Liver (tissue), 9 donors: ENCODE measurements around the gene HYCC2. TPM values are rescaled to one million over a fixed set of nuclear protein-coding genes. Genes with fewer than 3 reads are reported as not detected.
"Not testable (repeated sequence)": the region's sequence is repeated elsewhere in the genome, so short reads cannot be mapped to it uniquely, and the experiment has no call there.

ENCODE experiments used
- DNase-seq: peaks from one replicate; pipeline ENCODE4 v3.0.0-alpha.2; 2017; ENCODE audit warnings: low spot score
- H3K27ac ChIP-seq, 2 donors: one replicate each; pipeline ENCODE4 v1.7.0; 2013; ENCODE audit warnings: inconsistent platforms in 2 of 2, low read length in 2 of 2, control low read depth in 1 of 2, low read depth in 1 of 2, mild to moderate bottlenecking in 1 of 2
- H3K27me3 ChIP-seq, 4 donors: one replicate each; pipeline versions ENCODE4 v1.6.1 to v1.7.0; 2013; ENCODE audit warnings: low read length in 3 of 4, inconsistent platforms in 1 of 4, mild to moderate bottlenecking in 1 of 4, moderate library complexity in 1 of 4; ENCODE audit not compliant: control insufficient read depth in 4 of 4, insufficient read depth in 4 of 4
- H3K36me3 ChIP-seq, 4 donors: one replicate each; pipeline versions ENCODE4 v1.6.1 to v1.7.0; 2013; ENCODE audit warnings: low read length in 3 of 4, mild to moderate bottlenecking in 3 of 4, low read depth in 1 of 4, moderate library complexity in 1 of 4; ENCODE audit not compliant: control insufficient read depth in 4 of 4, insufficient read depth in 3 of 4
- H3K4me1 ChIP-seq, 4 donors: one replicate each; pipeline versions ENCODE4 v1.6.1 to v1.7.0; 2013; ENCODE audit warnings: low read length in 3 of 4, mild to moderate bottlenecking in 3 of 4, moderate library complexity in 1 of 4; ENCODE audit not compliant: control insufficient read depth in 4 of 4, insufficient read depth in 4 of 4
- H3K4me3 ChIP-seq, 3 donors: one replicate each; pipeline versions ENCODE4 v1.6.1 to v1.7.0; 2013; ENCODE audit warnings: low read length in 3 of 3, control low read depth in 1 of 3, low read depth in 1 of 3, mild to moderate bottlenecking in 1 of 3
- H3K9ac ChIP-seq, 2 donors: one replicate each; pipeline ENCODE4 v1.7.0; 2013; ENCODE audit warnings: low read length in 2 of 2, mild to moderate bottlenecking in 2 of 2, moderate library complexity in 2 of 2, control low read depth in 1 of 2, low read depth in 1 of 2
- H3K9me3 ChIP-seq, 4 donors: one replicate each; pipeline versions ENCODE4 v1.6.1 to v1.7.0; 2013; ENCODE audit warnings: low read length in 3 of 4; ENCODE audit not compliant: control insufficient read depth in 4 of 4
- ATF3 ChIP-seq: IDR thresholded peaks from 2 replicates; pipeline ENCODE4 v1.6.1; 2016; ENCODE audit warnings: antibody characterized with exemption
- EGR1 ChIP-seq, 2 donors: IDR thresholded peaks; 2 replicates each; pipeline ENCODE4 v1.6.1; 2016 to 2018; ENCODE audit warnings: antibody characterized with exemption in 2 of 2, low read depth in 2 of 2
- FOXA1 ChIP-seq: IDR thresholded peaks from 2 replicates; pipeline ENCODE4 v1.6.1; 2016; ENCODE audit warnings: antibody characterized with exemption
- HNF4A ChIP-seq, 2 donors: conservative IDR thresholded peaks; 2 replicates each; pipeline ENCODE4 v1.6.1; 2016; ENCODE audit warnings: antibody characterized with exemption in 2 of 2, mild to moderate bottlenecking in 2 of 2
- HNF4G ChIP-seq: IDR thresholded peaks from 2 replicates; pipeline ENCODE4 v1.6.1; 2016; ENCODE audit warnings: antibody characterized with exemption
- JUND ChIP-seq, 2 donors: IDR thresholded peaks; 2 replicates each; pipeline ENCODE4 v1.6.1; 2016; ENCODE audit warnings: antibody characterized with exemption in 2 of 2
- RXRA ChIP-seq, 2 donors: IDR thresholded peaks; 2 replicates each; pipeline ENCODE4 v1.6.1; 2017 to 2018; ENCODE audit warnings: antibody characterized with exemption in 2 of 2, mild to moderate bottlenecking in 1 of 2
- TAF1 ChIP-seq: conservative IDR thresholded peaks from 2 replicates; pipeline ENCODE4 v1.6.1; 2016; ENCODE audit warnings: antibody characterized with exemption, mild to moderate bottlenecking
- YY1 ChIP-seq: IDR thresholded peaks from 2 replicates; pipeline ENCODE4 v1.6.1; 2016; ENCODE audit warnings: antibody characterized with exemption, mild to moderate bottlenecking
- ZBTB33 ChIP-seq: IDR thresholded peaks from 2 replicates; pipeline ENCODE4 v1.6.1; 2016; ENCODE audit warnings: antibody characterized with exemption
- WGBS: extraction: QIAGEN DNeasy Blood & Tissue Kit; methylation state at CpG from one replicate; pipeline ENCODE4 v1.1.7; 2013; 5-methylcytosine and 5-hydroxymethylcytosine counted together
- polyA plus RNA-seq, 2 donors: library from polyadenylated mRNA; stranded (reverse) in 1 of 2; unstranded in 1 of 2; fragments of 200-250 nt in 1 of 2; fragments of >200 nt in 1 of 2; fragmentation: Nextera tagmentation in 1 of 2; extraction: Ambion mirVana in 1 of 2; gene quantifications; one replicate each; pipeline versions ENCODE4 v1.2.1 to v1.2.3, GENCODE V29; 2013 to 2015
- total RNA-seq, 2 donors: library from RNA; depleted of rRNA; stranded (reverse); fragments of >200 nt; gene quantifications; one replicate each; pipeline ENCODE4 v1.2.3, GENCODE V29; 2014
- donor health status: healthy.
- donor health status: healthy.
- donor health status: healthy.
- donor health status: healthy.
- donor health status: healthy.

Gene HYCC2
- total and polyA plus RNA-seq, 4 donors = 1.5 to 15.4 (median 5.8) TPM

GRCh38 chr2:201046881-201047280, 24.6 kb downstream of the HYCC2 start (continued):
- no peak for TF ChIP-seq ZBTB33
- TF ChIP-seq FOXA1 = no peak
- no peak for TF ChIP-seq YY1
- no peak for TF ChIP-seq RXRA (IDR thresholded peaks at IDR 0.05)
- no peak for TF ChIP-seq HNF4G
- no peak for TF ChIP-seq ATF3

GRCh38 chr2:201043050-201043449, 28.4 kb downstream of the HYCC2 start:
- DNase-seq, H3K4me1 ChIP-seq, H3K9me3 ChIP-seq, H3K9ac ChIP-seq, H3K27ac ChIP-seq, H3K27me3 ChIP-seq, H3K4me3 ChIP-seq, H3K36me3 ChIP-seq: not testable (repeated sequence)
- TF ChIP-seq HNF4A (conservative IDR thresholded peaks at IDR 0.05) (peak; percentile 34 to 39), RXRA (IDR thresholded peaks at IDR 0.05) (peak in 1 of 2 donors; percentile 16)
- WGBS = 50% methylated on average over 5 of the region's 5 CpGs

- H3K36me3 ChIP-seq, DNase-seq, H3K27ac ChIP-seq, H3K9me3 ChIP-seq, H3K4me3 ChIP-seq, H3K27me3 ChIP-seq, H3K9ac ChIP-seq, H3K4me1 ChIP-seq: not testable (repeated sequence)
- WGBS = 98% methylated on average over 36 of the region's 36 CpGs
These were observed 29.0 kb downstream of the HYCC2 start for GRCh38 chr2:201042451-201042850.

GRCh38 chr2:201040867-201041628, 30.4 kb downstream of the HYCC2 start:
- 76% methylated on average over 4 of the region's 4 CpGs for WGBS
- DNase-seq = no peak
- peaks cover 0 to 7% (median 3%) of the 10 kb centered on the region in 4 donors for H3K4me1 ChIP-seq
- H3K9me3 ChIP-seq = no peaks in the 10 kb centered on the region
- H3K27me3 ChIP-seq = no peaks in the 10 kb centered on the region
- no peak overlapping the region for H3K4me3 ChIP-seq
- no peak overlapping the region for H3K27ac ChIP-seq
- H3K36me3 ChIP-seq = peaks cover 0 to 7% (median 2%) of the 10 kb centered on the region in 4 donors
- H3K9ac ChIP-seq = no peak overlapping the region
- TF ChIP-seq EGR1 (IDR thresholded peaks at IDR 0.05; ENCODE audit: low read depth in 2 of 2) (no peak), JUND (IDR thresholded peaks at IDR 0.05) (no peak), TAF1 (no peak)
